ENCODE results near the gene EXOC6.
"Not testable (repeated sequence)": the region's sequence is repeated elsewhere in the genome, so short reads cannot be mapped to it uniquely, and the experiment has no call there.

Gene EXOC6

GRCh38 chr10:92957223-92958010, 109.1 kb downstream of the EXOC6 start:
- DNase-seq: no peak

GRCh38 chr10:92961638-92962037, 113.3 kb downstream of the EXOC6 start:
- DNase-seq: no peak

- no peak for DNase-seq
Measured at GRCh38 chr10:92965314-92965713, 117.0 kb downstream of the EXOC6 start.

GRCh38 chr10:92967641-92968040, 119.3 kb downstream of the EXOC6 start:
- DNase-seq: no peak

- DNase-seq: no peak
Measured at GRCh38 chr10:92969151-92969550, 120.8 kb downstream of the EXOC6 start.

GRCh38 chr10:92970301-92971070, 122.2 kb downstream of the EXOC6 start:
- no peak for DNase-seq

- DNase-seq: no peak
Measured at GRCh38 chr10:92972066-92972870, 123.9 kb downstream of the EXOC6 start.

- no peak for DNase-seq
Measured at GRCh38 chr10:92972886-92973285, 124.6 kb downstream of the EXOC6 start.

- not testable (repeated sequence) for DNase-seq
Measured at GRCh38 chr10:92976278-92976677, 128.0 kb downstream of the EXOC6 start.

GRCh38 chr10:92989250-92989649, 140.9 kb downstream of the EXOC6 start:
- DNase-seq: no peak

- DNase-seq: no peak
Measured at GRCh38 chr10:92990615-92991014, 142.3 kb downstream of the EXOC6 start.

GRCh38 chr10:92991513-92991912, 143.2 kb downstream of the EXOC6 start:
- DNase-seq: no peak

GRCh38 chr10:92993699-92994272, 145.5 kb downstream of the EXOC6 start:
- no peak for DNase-seq

- DNase-seq: no peak
Measured at GRCh38 chr10:92995509-92995908, 147.2 kb downstream of the EXOC6 start.

GRCh38 chr10:92997620-92998019, 149.3 kb downstream of the EXOC6 start:
- no peak for DNase-seq

GRCh38 chr10:92999191-92999590, 150.9 kb downstream of the EXOC6 start:
- DNase-seq: no peak

- no peak for DNase-seq
Measured at GRCh38 chr10:93006435-93007039, 158.2 kb downstream of the EXOC6 start.

GRCh38 chr10:93015722-93016121, 167.4 kb downstream of the EXOC6 start:
- no peak for DNase-seq

- DNase-seq: no peak
Measured at GRCh38 chr10:93023013-93023650, 174.8 kb downstream of the EXOC6 start.

- DNase-seq: no peak
Measured at GRCh38 chr10:93026072-93026471, 177.8 kb downstream of the EXOC6 start.

- DNase-seq: no peak
Measured at GRCh38 chr10:93027508-93027907, 179.2 kb downstream of the EXOC6 start.

GRCh38 chr10:93028883-93029282, 180.6 kb downstream of the EXOC6 start:
- no peak for DNase-seq
